Astrocyte (in vitro differentiated cells and primary cell): ENCODE results near the gene REXO1. TPM values are rescaled to one million over a fixed set of nuclear protein-coding genes. Genes with fewer than 3 reads are reported as not detected.

ENCODE experiments used
- DNase-seq: peaks from one replicate; pipeline ENCODE4 v3.0.0-alpha.2; 2010; ENCODE audit warnings: low read depth
- FAIRE-seq: peaks from 2 replicates; lab custom pipeline; 2011; peaks lifted over from hg19 to GRCh38; lab: Jason Lieb, UNC
- H2AFZ ChIP-seq: 2 replicates; pipeline ENCODE4 v1.6.0; 2012; ENCODE audit warnings: low read depth, low read length, inconsistent platforms
- H3K27ac ChIP-seq: 2 replicates; pipeline ENCODE4 v1.5.1; 2011; ENCODE audit warnings: low read depth, low read length, inconsistent platforms
- H3K27me3 ChIP-seq: 2 replicates; pipeline ENCODE4 v1.6.0; 2011; ENCODE audit warnings: low read length, inconsistent platforms; ENCODE audit not compliant: insufficient read depth
- H3K36me3 ChIP-seq: 2 replicates; pipeline ENCODE4 v1.5.1; 2011; ENCODE audit warnings: low read length, inconsistent platforms; ENCODE audit not compliant: insufficient read depth
- H3K4me1 ChIP-seq: 2 replicates; pipeline ENCODE4 v1.5.1; 2011; ENCODE audit warnings: low read length, inconsistent platforms; ENCODE audit not compliant: insufficient read depth
- H3K4me2 ChIP-seq: 2 replicates; pipeline ENCODE4 v1.6.0; 2012; ENCODE audit warnings: low read length, inconsistent platforms
- H3K4me3 ChIP-seq: 2 replicates; pipeline ENCODE4 v1.5.1; 2011; ENCODE audit warnings: low read depth, mild to moderate bottlenecking, low read length, inconsistent platforms; ENCODE audit not compliant: insufficient read depth
- H3K79me2 ChIP-seq: 2 replicates; pipeline ENCODE4 v1.6.0; 2012; ENCODE audit warnings: mild to moderate bottlenecking, low read length, inconsistent platforms; ENCODE audit not compliant: insufficient read depth
- H3K9ac ChIP-seq: 2 replicates; pipeline ENCODE4 v1.6.0; 2012; ENCODE audit warnings: mild to moderate bottlenecking, low read length, inconsistent platforms
- H3K9me3 ChIP-seq: 2 replicates; pipeline ENCODE4 v1.5.1; 2012; ENCODE audit warnings: low read depth, mild to moderate bottlenecking, low read length, inconsistent platforms; ENCODE audit not compliant: insufficient read depth
- H4K20me1 ChIP-seq: 2 replicates; pipeline ENCODE4 v1.6.0; 2012; ENCODE audit warnings: low read length, inconsistent platforms; ENCODE audit not compliant: insufficient read depth
- H3K27ac Mint-ChIP-seq: one replicate; pipeline ENCODE4 v1.8.0; 2021; ENCODE audit warnings: mild to moderate bottlenecking, mixed read lengths; ENCODE audit not compliant: unreplicated experiment
- H3K27me3 Mint-ChIP-seq: one replicate; pipeline ENCODE4 v1.8.0; 2021; ENCODE audit warnings: low read depth, mixed read lengths; ENCODE audit not compliant: unreplicated experiment
- H3K36me3 Mint-ChIP-seq: one replicate; pipeline ENCODE4 v1.8.0; 2021; ENCODE audit warnings: low read depth, mixed read lengths; ENCODE audit not compliant: unreplicated experiment
- H3K4me1 Mint-ChIP-seq: one replicate; pipeline ENCODE4 v1.8.0; 2021; ENCODE audit warnings: low read depth, mixed read lengths; ENCODE audit not compliant: unreplicated experiment
- H3K4me3 Mint-ChIP-seq: one replicate; pipeline ENCODE4 v1.8.0; 2021; ENCODE audit warnings: mild to moderate bottlenecking, moderate library complexity, mixed read lengths; ENCODE audit not compliant: unreplicated experiment
- H3K9me3 Mint-ChIP-seq: one replicate; pipeline ENCODE4 v1.8.0; 2021; ENCODE audit warnings: mild to moderate bottlenecking, mixed read lengths; ENCODE audit not compliant: unreplicated experiment
- CTCF ChIP-seq: IDR thresholded peaks from 2 replicates; pipeline ENCODE4 v1.5.1; 2011; ENCODE audit warnings: low read depth, mild to moderate bottlenecking, inconsistent platforms, low read length, moderate library complexity; ENCODE audit not compliant: insufficient read depth
- EZH2 ChIP-seq: IDR thresholded peaks from 2 replicates; pipeline ENCODE4 v1.6.1; 2012; ENCODE audit warnings: mild to moderate bottlenecking, low read length, inconsistent platforms; ENCODE audit not compliant: insufficient read depth
- total RNA-seq: library from RNA; stranded (reverse); gene quantifications from 2 replicates; pipeline ENCODE4 v1.2.1, GENCODE V29; 2021

REXO1 gene
- total RNA-seq, 1 donor from 2014 or later: 35.5 TPM

GRCh38 chr19:1818549-1819195 lies 29.6 kb downstream of the REXO1 start:
- no peak overlapping the region for H2AFZ ChIP-seq
- H3K9me3 ChIP-seq: no peaks in the 10 kb centered on the region
- no peaks in the 10 kb centered on the region for H3K27me3 ChIP-seq
- no peaks in the 10 kb centered on the region for H3K4me1 ChIP-seq
- peaks cover 14% of the 10 kb centered on the region for H4K20me1 ChIP-seq
- no peaks in the 10 kb centered on the region for H3K27me3 Mint-ChIP-seq
- no peak overlapping the region for H3K4me3 ChIP-seq
- H3K27ac Mint-ChIP-seq: no peak overlapping the region
- TF ChIP-seq CTCF (no peak), EZH2 (no peak)
- FAIRE-seq: no peak
- H3K4me2 ChIP-seq: no peak overlapping the region
- H3K4me3 Mint-ChIP-seq: no peak overlapping the region
- no peaks in the 10 kb centered on the region for H3K36me3 ChIP-seq
- no peaks in the 10 kb centered on the region for H3K4me1 Mint-ChIP-seq
- H3K9ac ChIP-seq: no peak overlapping the region
- peaks cover 5% of the 10 kb centered on the region for H3K79me2 ChIP-seq
- no peaks in the 10 kb centered on the region for H3K36me3 Mint-ChIP-seq
- no peaks in the 10 kb centered on the region for H3K9me3 Mint-ChIP-seq
- no peak overlapping the region for H3K27ac ChIP-seq
- no peak for DNase-seq

DNA sequence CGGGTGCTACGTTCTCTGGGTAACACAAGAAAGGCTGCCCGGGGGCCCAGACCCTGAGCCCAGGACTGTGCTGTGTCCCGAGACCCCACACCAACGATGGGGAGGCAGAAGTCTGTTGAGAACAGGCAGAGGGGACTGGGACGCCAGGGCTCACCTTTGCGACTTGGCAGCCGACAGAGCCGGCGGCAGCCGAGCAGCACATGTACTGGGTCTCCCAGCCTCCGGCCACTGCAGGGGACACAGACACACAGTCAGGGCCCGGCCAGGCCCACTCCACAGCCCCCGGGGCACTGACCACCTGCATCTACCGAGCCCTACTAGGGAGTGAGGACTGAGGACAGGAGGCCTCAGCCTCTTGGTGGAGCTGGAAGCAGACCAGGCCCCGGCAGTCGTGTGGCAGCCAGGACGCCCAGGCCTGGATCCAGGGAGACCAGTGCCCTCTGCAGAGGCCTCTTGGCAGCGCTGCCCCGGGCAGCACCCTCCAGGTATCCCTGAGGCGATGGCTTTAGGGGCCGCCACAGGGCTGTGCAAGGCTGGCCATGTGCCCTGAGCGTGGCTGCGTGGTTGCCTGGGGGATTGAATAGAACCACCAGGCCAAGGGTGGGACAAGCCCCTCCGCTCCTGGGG lies 30.6 kb downstream of the REXO1 start:
- FAIRE-seq (no peak), DNase-seq (no peak)
- H3K4me3 ChIP-seq: no peak overlapping the region
- H3K27me3 Mint-ChIP-seq: no peaks in the 10 kb centered on the region
- H3K4me2 ChIP-seq: no peak overlapping the region
- H3K9ac ChIP-seq: no peak overlapping the region
- H3K4me1 Mint-ChIP-seq: no peaks in the 10 kb centered on the region
- H2AFZ ChIP-seq: no peak overlapping the region
- no peaks in the 10 kb centered on the region for H3K27me3 ChIP-seq
- H3K36me3 Mint-ChIP-seq: peaks cover 1% of the 10 kb centered on the region
- no peaks in the 10 kb centered on the region for H3K79me2 ChIP-seq
- H3K4me1 ChIP-seq: peaks cover 6% of the 10 kb centered on the region
- TF ChIP-seq CTCF (no peak), EZH2 (no peak)
- H3K27ac ChIP-seq: no peak overlapping the region
- H4K20me1 ChIP-seq: peaks cover 5% of the 10 kb centered on the region
- H3K4me3 Mint-ChIP-seq: no peak overlapping the region
- H3K9me3 Mint-ChIP-seq: no peaks in the 10 kb centered on the region
- H3K36me3 ChIP-seq: no peaks in the 10 kb centered on the region
- H3K9me3 ChIP-seq: no peaks in the 10 kb centered on the region
- no peak overlapping the region for H3K27ac Mint-ChIP-seq
